C1 segment of cervical spinal cord (tissue), 14 donors: ENCODE data around the gene MRPL33.
A peak's percentile ranks its signal among the peaks of the same experiment; 100 is the strongest.

Source experiments
- DNase-seq, 14 donors: peaks; one replicate each; lab custom pipeline; 2025; lab: John Stamatoyannopoulos, UW

Gene MRPL33

GRCh38 chr2:27776097-27776496 lies 4.6 kb downstream of the MRPL33 start:
- DNase-seq = peak in 1 of 14 donors; percentile 7

- no peak for DNase-seq
Measured at GRCh38 chr2:27776696-27777095, 5.2 kb downstream of the MRPL33 start.

- no peak for DNase-seq
Measured at GRCh38 chr2:27779417-27780055, 8.0 kb downstream of the MRPL33 start.

GRCh38 chr2:27781496-27781895 lies 10.0 kb downstream of the MRPL33 start:
- no peak for DNase-seq

- DNase-seq = no peak
Measured at GRCh38 chr2:27782701-27783100, 11.2 kb downstream of the MRPL33 start.

- DNase-seq = no peak
Measured at GRCh38 chr2:27790796-27791195, 19.3 kb downstream of the MRPL33 start.

GRCh38 chr2:27792759-27793158 lies 21.2 kb downstream of the MRPL33 start:
- DNase-seq = no peak

GRCh38 chr2:27795093-27795834 lies 23.7 kb downstream of the MRPL33 start:
- DNase-seq = no peak

- no peak for DNase-seq
Measured at GRCh38 chr2:27795868-27796277, 24.4 kb downstream of the MRPL33 start.

GRCh38 chr2:27796791-27797765 lies 25.6 kb downstream of the MRPL33 start:
- no peak for DNase-seq

GRCh38 chr2:27797841-27798240 lies 26.3 kb downstream of the MRPL33 start:
- no peak for DNase-seq

- no peak for DNase-seq
Measured at GRCh38 chr2:27798486-27798885, 27.0 kb downstream of the MRPL33 start.

GRCh38 chr2:27798948-27799645 lies 27.6 kb downstream of the MRPL33 start:
- no peak for DNase-seq

GRCh38 chr2:27799646-27800010 lies 28.1 kb downstream of the MRPL33 start:
- DNase-seq = no peak

- peak in 1 of 14 donors; percentile 91 for DNase-seq
Measured at GRCh38 chr2:27800856-27801255, 29.3 kb downstream of the MRPL33 start.

GRCh38 chr2:27802547-27802946 lies 31.0 kb downstream of the MRPL33 start:
- no peak for DNase-seq

- no peak for DNase-seq
Measured at GRCh38 chr2:27803046-27803445, 31.5 kb downstream of the MRPL33 start.

- no peak for DNase-seq
Measured at GRCh38 chr2:27804146-27804545, 32.6 kb downstream of the MRPL33 start.

GRCh38 chr2:27805180-27805579 lies 33.7 kb downstream of the MRPL33 start:
- no peak for DNase-seq

GRCh38 chr2:27806311-27807059 lies 35.0 kb downstream of the MRPL33 start:
- DNase-seq = no peak

GRCh38 chr2:27807476-27807875 lies 36.0 kb downstream of the MRPL33 start:
- no peak for DNase-seq
